Measurements from ENCODE around the gene POLR3F. TPM values are rescaled to one million over a fixed set of nuclear protein-coding genes. Genes with fewer than 3 reads are reported as not detected.

POLR3F gene
- total RNA-seq, result 10.5 and 12.8 TPM in 2 replicates

DNA sequence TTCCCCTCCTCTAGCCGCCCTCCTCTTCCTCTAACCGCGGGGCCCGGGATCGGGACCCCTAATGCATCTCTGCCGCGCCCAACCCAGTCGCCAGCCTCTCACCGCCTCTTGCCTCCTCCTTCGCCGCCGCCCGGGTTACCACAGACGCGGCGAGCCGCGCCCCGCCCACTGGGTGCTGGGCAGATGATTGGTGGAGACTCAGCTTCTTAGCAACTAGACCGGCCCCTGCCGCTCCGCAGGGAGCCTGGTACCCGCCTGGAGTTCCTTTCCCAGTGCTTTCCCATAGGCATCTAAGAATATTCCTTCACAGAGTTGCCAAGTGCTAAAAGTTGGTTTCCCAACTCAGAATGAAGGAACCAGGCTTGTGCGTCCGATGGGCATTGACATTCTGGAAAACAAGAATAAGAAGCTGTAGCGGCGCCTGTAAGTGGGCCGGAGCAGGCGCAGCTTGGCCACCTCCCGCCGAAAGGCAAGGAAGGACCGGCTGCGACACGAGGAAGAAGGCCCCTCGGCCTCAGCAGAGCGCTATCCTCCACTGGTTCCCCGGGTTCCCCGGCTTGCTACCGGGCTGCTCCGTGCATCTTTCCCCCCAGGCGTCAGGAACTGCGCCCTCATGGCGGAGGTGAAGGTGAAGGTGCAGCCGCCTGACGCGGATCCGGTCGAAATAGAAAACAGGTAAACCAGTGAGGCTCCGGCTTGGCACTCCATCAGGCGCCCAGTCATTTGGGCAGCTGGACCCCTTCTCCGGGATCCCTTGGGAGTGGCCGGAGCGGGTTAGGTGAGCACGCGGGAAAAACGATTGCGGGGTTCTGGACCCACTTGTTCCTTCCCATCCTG, at the start of gene POLR3F, which contains the start of gene DZANK1:
Gene POLR3F (plus strand): TSS at position 497 of the 837 bp plus-strand sequence. CDS start 117 bp downstream, at position 614.
Gene DZANK1 (minus strand): TSS at position 137 of the 837 bp plus-strand sequence. CDS start 1,672 bp downstream, outside the sequence.

DNA sequence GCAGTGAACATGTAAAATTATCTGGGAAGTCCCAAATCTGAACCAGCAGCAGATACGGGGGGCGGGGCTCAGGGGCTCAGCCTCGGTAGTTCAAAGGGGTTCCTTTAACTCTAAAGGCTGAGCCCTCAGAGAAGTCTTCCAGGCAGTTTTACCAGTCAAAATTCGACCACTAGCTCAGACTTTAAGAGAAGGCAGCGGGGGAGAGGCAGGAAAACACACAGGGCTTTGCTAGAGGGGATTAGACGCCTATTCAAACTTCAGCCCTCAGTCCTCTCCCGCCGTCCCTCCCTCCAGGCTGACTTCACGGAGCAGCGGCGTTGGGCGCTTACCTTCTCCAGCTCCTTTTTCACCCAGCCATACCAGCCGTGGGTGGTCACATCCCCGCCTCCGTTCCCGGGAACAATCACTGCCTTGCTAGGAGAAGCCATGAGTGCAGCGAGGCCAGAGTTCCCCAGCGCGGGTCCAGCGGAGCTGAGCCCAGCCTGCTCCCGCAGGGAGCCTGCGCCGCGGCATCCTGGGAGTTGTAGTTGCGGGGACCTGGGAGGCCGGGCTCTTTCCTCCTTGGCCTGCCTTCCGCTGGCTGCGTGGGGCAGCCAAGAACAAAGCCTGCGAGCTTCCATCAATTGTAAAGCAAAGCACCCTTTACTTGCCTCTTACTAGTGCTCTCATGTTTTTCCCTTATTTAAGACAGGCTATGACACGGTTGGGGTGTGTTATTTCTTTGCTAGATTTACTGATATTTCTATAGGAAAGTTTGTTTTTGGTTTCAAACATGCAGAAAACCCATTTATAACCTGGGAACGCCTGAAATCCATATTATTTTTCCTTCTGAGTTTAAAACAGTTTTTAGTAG, 29.8 kb downstream of the POLR3F start, which contains the start of gene RBBP9:
Gene RBBP9 (minus strand): TSS at position 486 of the 853 bp plus-strand sequence. CDS start 58 bp downstream, at position 428.

GRCh38 chr20:18507218-18508191, 40.3 kb downstream of the POLR3F start, which contains the start of gene SEC23B:
TSS of gene SEC23B (plus strand) at chr20:18507940. CDS start at chr20:18510836, 2,896 bp downstream.

Other genes starting within 250 kb of the POLR3F start
- 5.9 and 9.4 TPM in 2 replicates for gene ZNF133, start 178.9 kb upstream of the POLR3F start, total RNA-seq
- 0.20 and 0.69 TPM in 2 replicates for gene DZANK1, start 360 bp upstream of the POLR3F start, total RNA-seq
- gene RBBP9, start 29.8 kb downstream of the POLR3F start, total RNA-seq, result 12.6 and 13.3 TPM in 2 replicates
- gene SEC23B, start 40.5 kb downstream of the POLR3F start, total RNA-seq, result 37.1 and 40.5 TPM in 2 replicates
- 69.8 and 86.4 TPM in 2 replicates for gene SMIM26, start 100.0 kb downstream of the POLR3F start, total RNA-seq
- gene DTD1, start 120.7 kb downstream of the POLR3F start, total RNA-seq, result 84.0 and 92.1 TPM in 2 replicates